GM06990 (cell line): ENCODE data around the gene GABRB2.

Experiments used
- DNase-seq: peaks from one replicate; pipeline ENCODE4 v3.0.0-alpha.2; 2011; ENCODE audit not compliant: insufficient read length; ENCODE audit errors: extremely low read depth
- H3K27me3 ChIP-seq: replicated peaks from 2 replicates; pipeline ENCODE4 v1.6.0; 2011; ENCODE audit warnings: low read length; ENCODE audit not compliant: control insufficient read depth, insufficient read depth
- H3K36me3 ChIP-seq: 2 replicates; pipeline ENCODE4 v1.5.1; 2011; ENCODE audit warnings: low read length; ENCODE audit not compliant: control insufficient read depth, insufficient read depth
- H3K4me3 ChIP-seq: replicated peaks from 2 replicates; pipeline ENCODE4 v1.5.1; 2011; ENCODE audit warnings: low read depth, mild to moderate bottlenecking, control low read depth, low read length
- CTCF ChIP-seq: IDR thresholded peaks from 2 replicates; pipeline ENCODE4 v1.5.1; 2011; ENCODE audit warnings: low read length, control low read depth, mild to moderate bottlenecking, inconsistent platforms; ENCODE audit not compliant: insufficient read depth, poor library complexity, severe bottlenecking

The GABRB2 gene

DNA sequence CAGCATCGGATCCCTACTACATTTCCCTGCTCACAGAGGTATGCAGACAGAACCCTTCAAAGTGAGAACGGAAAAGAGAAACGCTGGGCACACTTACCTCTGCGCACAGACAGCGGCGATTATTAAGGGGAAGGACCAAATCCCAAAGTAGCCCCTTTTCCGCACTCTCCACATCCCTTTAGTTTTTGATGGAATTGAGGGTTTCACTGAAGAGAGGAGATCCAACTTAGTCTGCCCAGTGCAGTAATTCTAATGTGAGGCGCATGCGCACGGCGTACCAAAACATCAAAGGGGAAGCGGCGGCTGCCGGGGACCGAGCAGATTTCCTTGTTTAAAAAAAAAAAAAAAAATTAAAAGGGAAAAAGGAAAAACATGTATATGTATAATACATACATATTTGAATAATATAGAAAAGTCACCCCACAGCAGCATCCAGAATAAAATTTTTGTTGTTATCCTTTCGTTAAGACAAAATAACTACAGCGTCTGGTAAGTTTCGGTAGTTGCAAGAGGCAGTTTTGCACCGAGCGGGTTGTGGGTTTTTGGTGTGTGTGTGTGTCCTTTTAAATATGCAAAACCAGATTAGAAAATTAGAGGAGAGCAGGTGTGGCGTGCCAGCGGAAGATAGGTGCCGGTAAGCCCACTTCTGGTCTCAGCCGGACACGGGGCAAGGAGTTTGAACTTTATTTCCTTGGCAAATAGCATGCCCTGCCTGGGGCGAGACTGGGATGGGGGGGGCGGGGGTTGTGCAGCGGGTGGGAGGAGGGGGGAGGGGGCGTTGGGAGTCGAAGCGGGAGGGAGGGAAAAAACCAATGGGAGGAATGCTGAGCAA is at the start of gene GABRB2:
Gene GABRB2 (minus strand): TSS at position 256 of the 832 bp plus-strand sequence. CDS start 82 bp downstream, at position 174.
- H3K4me3 ChIP-seq: peak within 1 kb of the TSS; percentile 61
- no peak for TF ChIP-seq CTCF
- peaks cover 2% of the 10 kb centered on the region for H3K27me3 ChIP-seq
- no peaks in the 10 kb centered on the region for H3K36me3 ChIP-seq
- peak; percentile 26 for DNase-seq

DNA sequence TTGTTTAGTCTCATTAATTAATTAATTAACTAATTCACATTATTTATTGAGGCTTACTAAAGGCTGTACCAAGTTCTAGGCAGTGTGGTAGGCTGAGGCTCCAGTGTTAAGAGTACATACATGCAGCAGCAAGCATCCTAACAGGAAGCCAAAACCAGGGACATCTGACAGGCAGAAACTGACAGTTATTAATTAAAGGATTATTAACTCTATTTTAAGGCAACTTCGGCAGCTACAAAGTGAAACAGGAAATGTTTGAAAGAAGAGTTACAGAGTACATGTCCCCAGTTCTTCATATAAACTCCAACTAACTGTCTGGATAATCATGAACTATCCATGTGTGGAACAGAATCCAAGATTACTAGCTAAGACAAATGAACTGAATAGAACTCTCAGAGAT is 39.3 kb upstream of the GABRB2 start:
- TF ChIP-seq CTCF: no peak
- no peaks in the 10 kb centered on the region for H3K27me3 ChIP-seq
- no peak overlapping the region for H3K4me3 ChIP-seq
- no peaks in the 10 kb centered on the region for H3K36me3 ChIP-seq
- DNase-seq: no peak

DNA sequence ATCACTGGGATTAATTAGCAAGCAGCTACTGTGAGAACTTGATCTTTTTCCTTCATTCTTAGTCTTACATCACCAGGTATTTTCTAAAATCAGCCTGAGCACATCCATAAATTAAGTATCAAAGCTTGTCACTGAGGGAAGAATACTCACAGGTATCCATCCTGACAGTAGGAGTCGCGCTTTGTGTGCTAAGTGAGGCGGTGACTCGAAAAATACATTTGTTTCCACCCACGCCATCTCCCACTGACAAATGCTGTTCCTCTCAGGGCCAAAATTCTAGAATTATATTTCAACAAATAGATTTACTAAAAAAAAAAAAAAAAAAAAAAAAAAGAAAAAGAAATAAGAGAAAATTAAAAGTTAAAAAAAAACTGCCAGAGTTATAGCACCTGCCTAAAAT is 34.1 kb upstream of the GABRB2 start:
- no peak overlapping the region for H3K4me3 ChIP-seq

DNA sequence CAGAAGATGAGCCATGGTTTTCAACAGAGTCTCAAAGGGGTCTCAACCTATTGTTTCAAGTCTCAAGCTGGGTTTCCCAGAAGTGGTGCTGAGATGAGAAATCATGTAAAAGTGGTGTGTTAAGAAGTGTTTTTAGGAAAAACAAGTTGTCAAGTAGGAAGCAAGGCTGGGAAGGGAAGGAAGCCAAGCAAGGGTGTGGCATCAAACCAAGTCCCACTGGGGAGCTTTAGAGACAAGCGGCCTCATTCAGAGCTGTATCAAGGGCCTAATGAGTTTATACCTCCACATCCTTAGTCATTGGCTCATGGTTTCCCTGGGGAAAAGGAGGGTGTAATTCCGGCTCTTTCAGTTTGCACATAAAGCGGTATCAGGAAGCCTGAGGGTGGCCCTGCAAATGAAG is 26.4 kb upstream of the GABRB2 start:
- Histone ChIP-seq H3K36me3 (no peaks in the 10 kb centered on the region), H3K27me3 (no peaks in the 10 kb centered on the region; the same call in 1 of the 2 replicates), H3K4me3 (no peak overlapping the region)
- no peak for DNase-seq
- TF ChIP-seq CTCF: no peak

More for the DNA sequence above, 34.1 kb upstream of the GABRB2 start:
- Histone ChIP-seq H3K27me3 (no peaks in the 10 kb centered on the region), H3K36me3 (no peaks in the 10 kb centered on the region)
- TF ChIP-seq CTCF: no peak
- no peak for DNase-seq

DNA sequence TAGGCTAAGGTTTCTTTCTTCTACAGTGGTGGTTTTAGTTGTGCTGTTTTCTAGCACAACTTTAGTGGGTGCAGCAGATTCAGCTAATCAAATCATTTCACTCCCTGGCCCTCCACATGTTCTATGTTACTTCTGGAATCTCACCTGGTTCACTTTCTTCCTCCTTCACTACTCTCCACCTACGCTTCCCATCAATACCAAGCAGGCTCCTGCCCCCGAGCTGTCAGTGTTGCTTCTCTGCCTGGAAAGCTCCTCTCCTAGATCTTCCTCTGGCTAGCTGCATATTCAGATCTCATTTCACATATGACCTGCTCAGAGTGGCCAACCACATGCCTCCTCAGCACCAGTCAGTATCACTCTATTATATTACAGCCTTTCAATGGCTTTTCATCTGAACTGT is 19.6 kb upstream of the GABRB2 start:
- H3K36me3 ChIP-seq: no peaks in the 10 kb centered on the region
- DNase-seq: no peak
- no peaks in the 10 kb centered on the region for H3K27me3 ChIP-seq
- no peak for TF ChIP-seq CTCF
- no peak overlapping the region for H3K4me3 ChIP-seq
